Nephron (organoid): ENCODE measurements around the gene KLHL9.

ENCODE experiments used
- H3K27ac Mint-ChIP-seq, 3 experiments: 2 replicates each; pipeline ENCODE4 v1.8.0; 2020; ENCODE audit warnings: mixed read lengths in 3 of 3, mild to moderate bottlenecking in 2 of 3, moderate library complexity in 1 of 3
- H3K27me3 Mint-ChIP-seq: 2 replicates; pipeline ENCODE4 v1.8.0; 2021; ENCODE audit warnings: low read depth, mild to moderate bottlenecking, moderate library complexity, mixed read lengths
- H3K36me3 Mint-ChIP-seq: 2 replicates; pipeline ENCODE4 v1.8.0; 2020; ENCODE audit warnings: low read depth, mixed read lengths
- H3K4me1 Mint-ChIP-seq: 2 replicates; pipeline ENCODE4 v1.8.0; 2020; ENCODE audit warnings: mixed read lengths
- H3K4me3 Mint-ChIP-seq, 3 experiments: 2 replicates each; pipeline ENCODE4 v1.8.0; 2020; ENCODE audit warnings: mild to moderate bottlenecking in 3 of 3, mixed read lengths in 3 of 3, moderate library complexity in 2 of 3
- H3K9me3 Mint-ChIP-seq: 2 replicates; pipeline ENCODE4 v1.8.0; 2020; ENCODE audit warnings: mixed read lengths
- TF ChIP-seq, protein P1 (sequence below), 3 experiments: fragments of 200-600 bp; sonication (generic); IDR thresholded peaks; one replicate each; pipeline ENCODE4 v1.5.0; 2021; ENCODE audit warnings: antibody characterized with exemption in 3 of 3; ENCODE audit not compliant: unreplicated experiment in 3 of 3

KLHL9 gene

DNA sequence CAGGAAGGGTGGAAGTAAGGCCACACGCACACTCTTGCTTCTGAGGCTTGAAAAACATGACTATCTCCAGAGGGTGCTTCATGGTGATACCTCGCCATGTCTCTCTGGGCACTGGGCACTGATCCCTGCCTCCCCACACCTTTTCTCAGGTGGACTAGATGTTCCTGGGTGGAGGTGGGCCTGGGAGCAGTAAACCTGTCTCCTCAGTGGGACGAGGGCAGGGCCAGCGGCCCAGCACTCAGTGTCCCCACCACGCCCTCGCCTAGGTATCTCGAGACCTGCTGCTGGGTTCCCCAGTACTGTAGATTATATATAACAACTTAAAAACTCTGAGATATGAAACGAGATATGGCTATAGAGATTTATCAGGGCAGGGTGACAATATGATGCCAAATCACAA lies 27.1 kb upstream of the KLHL9 start:
- no peak overlapping the region for H3K4me3 Mint-ChIP-seq

DNA sequence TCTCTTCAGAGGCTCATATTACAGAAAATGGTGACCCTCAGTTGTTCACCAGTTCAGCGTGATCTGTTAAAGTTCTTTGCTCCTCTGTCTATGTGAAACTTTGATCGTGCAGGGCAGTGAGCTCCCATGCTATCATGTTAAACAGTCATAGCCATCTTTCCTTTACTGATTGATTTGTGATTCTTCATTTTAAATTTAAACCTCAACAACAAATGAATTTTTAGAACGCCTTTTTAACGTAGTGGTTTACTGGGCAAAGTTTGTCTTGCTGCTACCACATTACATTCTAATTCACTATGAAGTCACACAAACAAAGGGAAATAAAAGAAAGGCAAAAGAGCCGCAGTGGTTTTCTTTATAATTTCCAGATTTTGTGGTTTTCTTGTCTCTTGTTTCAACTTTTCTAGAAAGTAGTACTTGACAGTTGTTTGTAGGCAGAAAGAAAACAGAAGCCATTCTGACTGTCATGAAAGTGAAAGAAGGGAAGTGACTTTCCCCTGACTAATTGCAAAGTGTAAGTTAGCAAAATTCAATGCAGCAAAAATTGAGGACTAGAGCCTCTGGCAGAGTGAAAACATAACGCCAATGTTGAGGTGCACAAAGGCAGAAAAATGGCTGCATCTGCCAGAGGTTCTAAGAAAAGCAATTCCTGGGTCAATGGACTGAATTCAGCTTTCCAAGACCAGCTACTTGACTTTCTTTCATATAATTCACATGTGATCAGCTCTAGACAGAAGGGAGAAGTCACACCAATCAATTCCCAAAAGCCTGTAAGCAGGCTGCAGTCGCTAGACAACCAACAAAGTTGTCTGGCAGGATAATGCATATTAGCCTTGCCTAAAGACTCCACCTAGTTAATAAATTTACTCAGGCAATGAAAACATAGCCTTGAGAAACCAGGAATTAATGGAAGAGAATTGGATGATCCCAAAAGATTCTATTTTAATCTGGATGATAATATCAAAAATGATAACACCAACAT lies 22.6 kb upstream of the KLHL9 start:
- Mint-ChIP-seq H3K4me1 (no peaks in the 10 kb centered on the region), H3K27me3 (no peaks in the 10 kb centered on the region), H3K9me3 (peaks cover 3% of the 10 kb centered on the region), H3K27ac (no peak overlapping the region), H3K36me3 (no peaks in the 10 kb centered on the region), H3K4me3 (no peak overlapping the region)
- TF ChIP-seq, protein P1, sequence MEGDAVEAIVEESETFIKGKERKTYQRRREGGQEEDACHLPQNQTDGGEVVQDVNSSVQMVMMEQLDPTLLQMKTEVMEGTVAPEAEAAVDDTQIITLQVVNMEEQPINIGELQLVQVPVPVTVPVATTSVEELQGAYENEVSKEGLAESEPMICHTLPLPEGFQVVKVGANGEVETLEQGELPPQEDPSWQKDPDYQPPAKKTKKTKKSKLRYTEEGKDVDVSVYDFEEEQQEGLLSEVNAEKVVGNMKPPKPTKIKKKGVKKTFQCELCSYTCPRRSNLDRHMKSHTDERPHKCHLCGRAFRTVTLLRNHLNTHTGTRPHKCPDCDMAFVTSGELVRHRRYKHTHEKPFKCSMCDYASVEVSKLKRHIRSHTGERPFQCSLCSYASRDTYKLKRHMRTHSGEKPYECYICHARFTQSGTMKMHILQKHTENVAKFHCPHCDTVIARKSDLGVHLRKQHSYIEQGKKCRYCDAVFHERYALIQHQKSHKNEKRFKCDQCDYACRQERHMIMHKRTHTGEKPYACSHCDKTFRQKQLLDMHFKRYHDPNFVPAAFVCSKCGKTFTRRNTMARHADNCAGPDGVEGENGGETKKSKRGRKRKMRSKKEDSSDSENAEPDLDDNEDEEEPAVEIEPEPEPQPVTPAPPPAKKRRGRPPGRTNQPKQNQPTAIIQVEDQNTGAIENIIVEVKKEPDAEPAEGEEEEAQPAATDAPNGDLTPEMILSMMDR (IDR thresholded peaks at IDR 0.05; ENCODE audit: unreplicated experiment in 3 of 3) = no peak

More for the DNA sequence above, 27.1 kb upstream of the KLHL9 start:
- Mint-ChIP-seq H3K27me3 (no peaks in the 10 kb centered on the region), H3K27ac (no peak overlapping the region), H3K4me1 (no peaks in the 10 kb centered on the region), H3K36me3 (no peaks in the 10 kb centered on the region), H3K9me3 (no peaks in the 10 kb centered on the region)
- TF ChIP-seq, protein P1 (IDR thresholded peaks at IDR 0.05; ENCODE audit: unreplicated experiment in 3 of 3) = no peak

DNA sequence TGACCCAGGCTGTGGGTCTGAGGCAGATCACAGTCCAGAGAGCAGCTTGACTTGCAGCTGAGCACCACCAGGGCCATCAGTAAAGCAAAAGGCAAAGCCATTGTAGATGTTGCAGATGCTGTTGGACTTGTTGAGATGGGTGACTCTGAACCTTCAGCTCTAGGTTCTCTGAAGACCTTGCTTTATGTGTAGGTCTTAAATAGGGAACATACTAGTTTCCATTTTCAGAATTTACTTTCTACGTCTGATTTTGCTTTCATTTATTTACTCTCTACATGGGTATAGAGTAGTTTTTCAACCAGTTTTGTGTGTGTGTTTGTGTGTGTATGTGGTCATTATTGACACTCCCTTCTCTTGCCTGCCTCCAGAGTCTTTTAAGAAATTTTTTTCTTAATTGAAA lies 15.6 kb upstream of the KLHL9 start, which contains the start of gene IFNA6:
Gene IFNA6 (minus strand): TSS at position 101 of the 400 bp plus-strand sequence. CDS start 0 bp downstream, at position 101.
- TF ChIP-seq, protein P1 (IDR thresholded peaks at IDR 0.05; ENCODE audit: unreplicated experiment in 3 of 3) = no peak
- Mint-ChIP-seq H3K36me3 (no peaks in the 10 kb centered on the region), H3K27ac (no peak within 1 kb of the TSS), H3K4me3 (no peak within 1 kb of the TSS), H3K9me3 (peaks cover 3% of the 10 kb centered on the region), H3K27me3 (no peaks in the 10 kb centered on the region), H3K4me1 (no peaks in the 10 kb centered on the region)

DNA sequence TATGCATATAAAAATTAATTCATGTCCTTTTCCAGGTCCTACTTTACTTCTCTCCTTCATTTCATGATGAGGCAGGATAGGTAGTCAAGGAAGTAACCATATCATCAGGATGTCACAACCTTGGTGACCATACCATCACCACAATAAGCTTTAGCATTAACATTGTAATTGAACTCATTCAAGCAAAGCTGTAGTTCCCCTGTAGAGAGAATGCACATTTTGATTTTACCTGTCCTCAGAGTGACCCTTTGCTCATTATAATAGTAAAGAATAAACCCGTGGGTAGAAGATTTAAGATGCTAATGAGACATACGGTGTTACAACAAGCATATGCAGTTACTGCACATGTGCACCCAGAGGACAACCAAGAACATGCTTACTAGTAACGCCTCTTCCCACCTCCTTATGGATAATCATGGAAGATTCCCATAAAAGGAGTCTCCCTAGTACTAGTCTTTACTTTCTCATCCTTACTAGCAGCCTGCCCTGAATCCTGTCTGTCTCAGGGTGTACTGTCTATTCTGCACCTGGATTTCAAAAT lies 13.3 kb upstream of the KLHL9 start:
- Mint-ChIP-seq H3K36me3 (no peaks in the 10 kb centered on the region), H3K27me3 (no peaks in the 10 kb centered on the region), H3K27ac (no peak overlapping the region), H3K9me3 (no peaks in the 10 kb centered on the region), H3K4me3 (no peak overlapping the region), H3K4me1 (no peaks in the 10 kb centered on the region)
- TF ChIP-seq, protein P1 (IDR thresholded peaks at IDR 0.05; ENCODE audit: unreplicated experiment in 3 of 3) = no peak

DNA sequence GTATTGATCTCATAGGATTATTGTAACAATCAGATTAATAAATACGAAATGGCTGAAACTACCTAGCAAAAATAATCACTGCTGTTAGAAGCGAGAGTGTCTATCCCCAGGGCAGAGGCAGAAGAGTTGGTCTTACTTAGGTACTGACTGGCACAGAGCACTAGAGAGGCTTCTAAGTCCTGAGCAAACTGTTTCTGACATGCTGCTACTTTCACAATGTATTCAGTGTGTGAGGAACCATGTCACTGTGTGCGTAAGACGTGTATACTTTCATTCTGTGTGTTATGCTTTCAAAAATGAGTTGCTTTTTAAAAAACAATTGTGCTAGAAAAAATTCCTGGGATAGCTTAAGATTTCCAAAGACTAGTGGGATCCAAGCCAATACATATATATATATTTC lies 5.5 kb upstream of the KLHL9 start:
- no peaks in the 10 kb centered on the region for H3K27me3 Mint-ChIP-seq
- peaks cover 3% of the 10 kb centered on the region for H3K4me1 Mint-ChIP-seq
- no peaks in the 10 kb centered on the region for H3K36me3 Mint-ChIP-seq
- no peaks in the 10 kb centered on the region for H3K9me3 Mint-ChIP-seq
- no peak overlapping the region for H3K27ac Mint-ChIP-seq
- no peak overlapping the region for H3K4me3 Mint-ChIP-seq
- TF ChIP-seq, protein P1 (IDR thresholded peaks at IDR 0.05; ENCODE audit: unreplicated experiment in 3 of 3) = no peak
